HG02798 (cell line): ENCODE results near the gene SEL1L2.

Experiments
- ATAC-seq: cut with Tn5 transposase; IDR thresholded peaks from one replicate; pipeline ENCODE4 v1.9.1; 2021; ENCODE audit warnings: mild to moderate bottlenecking; ENCODE audit not compliant: unreplicated experiment, poor library complexity

SEL1L2 gene

GRCh38 chr20:13934992-13935894 is 55.2 kb downstream of the SEL1L2 start:
- no peak for ATAC-seq

- no peak for ATAC-seq
Observed at GRCh38 chr20:13930281-13930680, 60.1 kb downstream of the SEL1L2 start.

GRCh38 chr20:13929836-13930235 is 60.6 kb downstream of the SEL1L2 start:
- ATAC-seq = no peak

- ATAC-seq = no peak
Observed at GRCh38 chr20:13928901-13929300, 61.5 kb downstream of the SEL1L2 start.

- ATAC-seq = no peak
Observed at GRCh38 chr20:13927171-13927570, 63.2 kb downstream of the SEL1L2 start.

GRCh38 chr20:13922241-13922640 is 68.2 kb downstream of the SEL1L2 start:
- ATAC-seq = no peak

GRCh38 chr20:13915284-13915683 is 75.1 kb downstream of the SEL1L2 start:
- ATAC-seq = no peak

GRCh38 chr20:13913572-13913971 is 76.8 kb downstream of the SEL1L2 start:
- no peak for ATAC-seq

- no peak for ATAC-seq
Observed at GRCh38 chr20:13913131-13913530, 77.3 kb downstream of the SEL1L2 start.

- no peak for ATAC-seq
Observed at GRCh38 chr20:13910492-13910891, 79.9 kb downstream of the SEL1L2 start.

- no peak for ATAC-seq
Observed at GRCh38 chr20:13909067-13909466, 81.3 kb downstream of the SEL1L2 start.

- ATAC-seq = no peak
Observed at GRCh38 chr20:13904766-13905165, 85.6 kb downstream of the SEL1L2 start.

GRCh38 chr20:13900496-13900895 is 89.9 kb downstream of the SEL1L2 start:
- no peak for ATAC-seq

- no peak for ATAC-seq
Observed at GRCh38 chr20:13898012-13898612, 92.3 kb downstream of the SEL1L2 start.

- ATAC-seq = no peak
Observed at GRCh38 chr20:13891575-13891974, 98.8 kb downstream of the SEL1L2 start.

- ATAC-seq = no peak
Observed at GRCh38 chr20:13884803-13885202, 105.6 kb downstream of the SEL1L2 start.

GRCh38 chr20:13883425-13883824 is 107.0 kb downstream of the SEL1L2 start:
- ATAC-seq = no peak

- no peak for ATAC-seq
Observed at GRCh38 chr20:13878566-13878965, 111.8 kb downstream of the SEL1L2 start.

- no peak for ATAC-seq
Observed at GRCh38 chr20:13877793-13878192, 112.6 kb downstream of the SEL1L2 start.

GRCh38 chr20:13875265-13875811 is 115.1 kb downstream of the SEL1L2 start:
- no peak for ATAC-seq

GRCh38 chr20:13874394-13875157 is 115.8 kb downstream of the SEL1L2 start:
- no peak for ATAC-seq
